K562 (cell line): ENCODE results near the gene TJP3.

ENCODE experiments used
- EZH2 ChIP-seq: IDR thresholded peaks from 2 replicates; pipeline ENCODE4 v1.6.1; 2012; ENCODE audit warnings: low read depth, mild to moderate bottlenecking, inconsistent platforms, low read length, borderline replicate concordance
- FOXA1 ChIP-seq: fragments of 450-650 bp; IDR thresholded peaks from 2 replicates; pipeline ENCODE4 v1.6.1; 2016; ENCODE audit warnings: mild to moderate bottlenecking, borderline replicate concordance
- MYC ChIP-seq, 2 experiments: fragments of 250-450 bp in 1 of 2; sonication (Bioruptor Pico) in 1 of 2; IDR thresholded peaks; 2 replicates each; pipeline versions ENCODE4 v1.5.1 to v1.6.1; 2012 to 2021; ENCODE audit warnings: low read depth in 2 of 2, borderline replicate concordance in 1 of 2, improper control_type of control experiment in 1 of 2, low read length in 1 of 2, mild to moderate bottlenecking in 1 of 2, moderate library complexity in 1 of 2
- NCOA1 ChIP-seq: fragments of 450-650 bp; IDR thresholded peaks from 2 replicates; pipeline ENCODE4 v1.6.1; 2016; ENCODE audit warnings: low read depth
- POLR2A ChIP-seq: fragments of 450-650 bp; conservative IDR thresholded peaks from 2 replicates; pipeline ENCODE4 v1.6.1; 2016
- POLR2AphosphoS2 ChIP-seq: IDR thresholded peaks from 2 replicates; pipeline ENCODE4 v1.6.1; 2012; ENCODE audit warnings: low read length, improper control_type of control experiment
- TFE3 ChIP-seq: fragments of 450-650 bp; formaldehyde crosslinking; IDR thresholded peaks from 2 replicates; pipeline ENCODE4 v1.4.0; 2020; ENCODE audit warnings: mild to moderate bottlenecking, mixed read lengths
- ZNF655 ChIP-seq: fragments of 250-450 bp; sonication (Bioruptor Pico); IDR thresholded peaks from 2 replicates; pipeline ENCODE4 v1.5.0; 2021

GRCh38 chr19:3785938-3786824, 78.0 kb downstream of the TJP3 start, which contains the start of gene MATK:
- TF ChIP-seq NCOA1 (no peak), FOXA1 (no peak), TFE3 (CRISPR knock-in tag) (no peak), POLR2A (0 out of 2 replicates have a peak, but pooled peaks have one; percentile 1), MYC (IDR thresholded peaks at IDR 0.05; ENCODE audit: low read depth, low read length) (no peak), MYC (CRISPR knock-in tag; IDR thresholded peaks at IDR 0.05; ENCODE audit: borderline replicate concordance, low read depth) (no peak), POLR2AphosphoS2 (no peak), ZNF655 (CRISPR knock-in tag) (no peak), EZH2 (no peak)
